ENCODE results near the gene CELF6.

DNA sequence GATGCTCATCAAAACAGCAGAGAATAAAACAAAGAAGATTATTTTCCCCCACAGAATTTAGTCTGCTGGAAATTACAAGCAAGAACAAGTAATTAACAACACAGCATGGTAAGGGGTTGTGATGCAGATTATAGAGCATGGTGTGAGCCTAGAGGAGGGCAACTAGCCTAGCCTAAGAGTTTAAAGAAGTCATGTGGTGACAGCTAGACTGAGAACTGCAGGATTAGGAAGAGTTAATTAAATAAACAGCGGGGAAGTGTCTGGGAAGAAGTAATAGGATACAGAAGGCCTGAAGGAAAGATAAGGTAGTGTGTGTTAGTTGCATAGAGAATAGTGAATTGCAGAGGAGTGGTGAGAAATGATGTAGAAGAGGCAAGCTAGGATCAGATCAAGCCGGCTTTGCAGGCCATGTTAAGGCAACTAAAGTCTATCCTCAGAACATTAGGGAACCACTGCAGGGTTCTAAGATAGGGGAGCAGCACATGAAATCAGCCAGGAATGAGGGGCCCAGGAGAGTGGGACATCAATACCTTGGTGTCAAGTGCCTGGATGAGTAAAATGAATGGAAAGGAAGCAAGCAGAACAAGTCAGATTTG is 77.1 kb downstream of the CELF6 start:
- TF ChIP-seq ZNF274 (IDR thresholded peaks at IDR 0.05; ENCODE audit: low read depth, low read length) (no peak), YY1 (IDR thresholded peaks at IDR 0.05; ENCODE audit: insufficient read depth, insufficient read length) (no peak), SUZ12 (IDR thresholded peaks at IDR 0.05; ENCODE audit: extremely low read depth, insufficient read depth, insufficient read length) (no peak)

All from NT2/D1 (cell line).